GM18507 (cell line): ENCODE measurements around the gene KLHL1.

Experiments
- DNase-seq: peaks from one replicate; pipeline ENCODE4 v3.0.0; 2011; ENCODE audit warnings: low read depth; ENCODE audit not compliant: insufficient read length; ENCODE audit errors: extremely low spot score
- FAIRE-seq: peaks from 2 replicates; lab custom pipeline; 2011; peaks lifted over from hg19 to GRCh38; lab: Jason Lieb, UNC

KLHL1 gene

DNA sequence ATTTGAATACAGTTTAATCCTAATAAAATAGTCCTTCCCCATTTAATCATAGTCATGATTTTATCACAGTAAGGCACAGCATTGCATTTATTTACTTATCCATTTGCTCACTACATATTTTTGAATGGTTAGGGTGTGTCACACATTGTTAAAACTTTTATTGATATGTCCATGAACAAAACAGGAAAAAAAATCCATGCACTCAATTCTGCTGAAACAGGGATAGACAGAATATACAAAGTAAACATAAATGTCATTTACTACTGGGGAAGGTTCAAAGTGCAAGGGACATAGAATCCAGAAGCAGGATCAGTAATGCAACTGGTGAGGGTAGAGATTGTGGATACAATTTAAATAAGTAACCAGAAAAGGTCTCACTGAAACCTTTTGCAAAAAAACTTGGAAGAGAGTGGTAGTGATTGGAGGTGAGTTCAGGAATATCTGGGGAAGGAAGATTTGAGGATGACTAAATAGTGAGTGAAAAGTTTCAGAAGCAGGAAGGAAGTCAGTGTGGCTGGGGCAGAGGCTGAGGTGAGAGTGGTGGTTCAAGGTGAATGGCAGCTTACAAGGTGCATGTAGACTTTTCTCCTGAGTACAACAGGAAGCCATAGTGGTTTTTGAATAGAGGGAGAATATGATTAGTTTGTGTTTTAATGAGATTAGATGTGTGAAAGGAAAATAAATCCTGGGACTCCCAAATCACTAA lies 387.8 kb downstream of the KLHL1 start:
- no peak for DNase-seq
- FAIRE-seq, result no peak

DNA sequence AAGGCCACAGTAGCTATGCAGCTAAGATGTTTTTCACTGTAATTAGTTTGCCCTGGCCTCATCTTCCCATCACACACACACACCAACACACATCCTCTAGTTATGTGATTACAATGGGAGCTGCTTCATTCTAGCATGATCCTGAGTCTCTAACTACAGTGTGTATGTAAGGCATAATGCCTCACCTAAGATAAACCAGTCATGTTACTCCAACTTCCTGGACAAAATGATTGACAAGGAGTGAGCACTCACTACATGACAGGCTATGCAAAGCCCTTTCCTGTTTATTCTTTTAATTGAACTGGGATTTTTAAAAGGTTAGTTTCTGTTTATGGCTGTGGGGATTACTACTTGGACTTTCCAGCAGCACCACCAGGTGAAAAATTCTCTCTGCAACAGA lies 401.4 kb downstream of the KLHL1 start:
- no peak for DNase-seq
- FAIRE-seq, result no peak

DNA sequence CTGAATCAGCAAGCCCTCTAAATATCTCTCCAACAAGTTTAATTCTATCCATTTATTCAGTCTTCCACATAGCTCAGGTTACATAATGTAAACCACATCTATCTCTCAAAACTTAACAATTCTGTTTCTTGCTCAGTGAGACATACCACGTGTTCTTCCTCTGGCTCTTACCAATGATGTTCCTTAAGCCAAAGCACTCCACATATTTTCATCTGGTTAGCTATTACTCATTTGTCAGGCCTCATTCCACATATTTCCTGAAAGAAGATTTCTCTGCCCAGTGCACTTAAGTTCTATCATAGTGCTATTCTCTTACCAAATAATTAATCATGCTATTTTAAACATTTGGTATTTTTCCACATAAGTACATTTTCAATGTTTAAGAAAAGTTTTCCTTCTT lies 403.9 kb downstream of the KLHL1 start:
- no peak for FAIRE-seq
- no peak for DNase-seq

DNA sequence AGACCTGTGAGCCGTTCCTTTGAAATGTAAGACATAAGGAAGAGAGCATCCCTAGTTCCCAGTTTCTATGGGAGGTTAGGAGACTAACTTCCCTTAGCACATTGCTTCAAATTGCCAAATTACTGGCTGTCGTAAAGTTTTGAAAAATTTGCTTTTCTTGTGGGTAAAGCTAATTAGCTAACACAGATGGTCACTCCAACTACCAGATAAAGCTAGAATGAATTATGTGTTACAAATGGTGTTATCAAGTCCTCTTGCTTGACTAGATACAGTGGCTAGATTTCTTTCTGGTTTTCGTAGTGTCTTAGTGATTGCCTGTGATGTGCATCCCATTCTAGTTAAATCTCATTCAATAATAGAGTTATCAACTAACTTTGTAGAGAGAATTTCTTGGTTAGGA lies 417.3 kb downstream of the KLHL1 start:
- FAIRE-seq (no peak), DNase-seq (no peak)

DNA sequence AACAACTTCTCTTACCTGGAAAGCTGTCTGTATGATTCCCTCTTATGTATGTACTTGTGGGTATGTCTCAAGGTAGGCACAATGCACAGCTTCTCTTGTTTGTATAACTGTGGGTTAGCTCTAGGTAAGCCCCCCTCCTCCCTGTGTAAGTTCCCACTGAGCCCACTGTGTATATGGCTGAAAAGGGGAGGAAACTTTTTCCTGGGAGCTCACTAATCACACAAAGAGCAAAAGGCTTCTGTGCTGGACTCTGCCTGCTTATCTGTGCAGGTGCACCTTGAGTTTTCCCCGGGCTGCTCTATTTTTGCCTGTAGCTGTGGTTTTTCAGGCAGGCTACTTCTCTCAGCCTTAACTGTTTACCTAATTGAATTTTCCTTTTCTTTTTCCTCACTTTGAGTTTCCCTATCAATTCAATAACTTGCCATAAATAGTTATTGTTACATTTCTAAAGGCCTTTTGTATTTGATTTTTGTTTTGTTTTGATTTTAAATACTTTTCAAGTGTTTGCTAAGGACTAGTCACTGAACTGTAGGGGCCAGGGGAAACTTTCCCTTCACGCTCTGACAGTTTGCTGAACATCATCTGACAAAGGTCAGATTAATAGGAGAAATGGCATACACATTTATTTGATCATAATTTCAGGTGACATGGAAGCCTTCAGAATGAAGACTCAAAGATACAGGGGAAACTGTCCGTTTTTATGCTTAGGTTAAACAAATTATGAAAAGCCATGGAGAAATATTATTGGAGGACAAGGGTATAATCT lies 424.1 kb downstream of the KLHL1 start:
- FAIRE-seq, result no peak

DNA sequence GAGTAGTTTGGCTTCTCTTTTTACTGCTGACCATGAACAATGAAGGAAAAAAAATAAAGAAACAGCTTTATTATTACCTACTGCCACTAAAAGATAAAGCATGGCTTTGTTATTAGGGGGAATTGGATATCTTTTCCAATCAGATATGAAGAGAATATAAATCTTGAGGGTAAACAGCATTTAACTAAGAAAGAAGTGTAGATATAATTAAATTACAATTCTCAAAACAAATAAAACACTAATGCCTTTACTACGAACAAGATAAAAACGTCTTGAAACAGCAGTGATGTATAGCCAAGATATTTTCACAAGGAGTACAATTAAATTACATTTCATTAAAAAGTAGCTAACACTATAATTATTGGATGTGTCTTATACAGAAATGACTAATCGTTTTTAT lies 426.5 kb downstream of the KLHL1 start:
- no peak for FAIRE-seq

More for the DNA sequence above, 424.1 kb downstream of the KLHL1 start:
- no peak for DNase-seq

DNA sequence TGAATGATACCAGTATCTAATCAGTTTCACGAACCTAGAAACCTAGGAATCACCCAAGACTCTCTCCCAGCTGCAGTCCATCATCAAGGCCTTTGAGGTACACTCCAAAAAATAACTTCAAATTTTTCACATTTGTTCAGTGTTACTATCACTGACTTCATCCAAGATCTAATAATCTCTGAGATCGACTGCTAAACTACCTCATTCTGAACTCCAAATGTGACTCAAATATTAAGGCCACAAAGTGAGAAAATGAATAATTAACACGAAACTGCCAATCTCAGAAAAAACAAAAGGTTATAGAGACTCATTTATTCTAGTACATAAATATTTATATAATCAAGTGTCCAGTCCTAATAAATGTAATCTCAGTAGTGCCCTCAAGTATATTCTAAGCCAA lies 430.9 kb downstream of the KLHL1 start:
- FAIRE-seq, result no peak
- DNase-seq, result no peak

More for the DNA sequence above, 426.5 kb downstream of the KLHL1 start:
- no peak for DNase-seq

DNA sequence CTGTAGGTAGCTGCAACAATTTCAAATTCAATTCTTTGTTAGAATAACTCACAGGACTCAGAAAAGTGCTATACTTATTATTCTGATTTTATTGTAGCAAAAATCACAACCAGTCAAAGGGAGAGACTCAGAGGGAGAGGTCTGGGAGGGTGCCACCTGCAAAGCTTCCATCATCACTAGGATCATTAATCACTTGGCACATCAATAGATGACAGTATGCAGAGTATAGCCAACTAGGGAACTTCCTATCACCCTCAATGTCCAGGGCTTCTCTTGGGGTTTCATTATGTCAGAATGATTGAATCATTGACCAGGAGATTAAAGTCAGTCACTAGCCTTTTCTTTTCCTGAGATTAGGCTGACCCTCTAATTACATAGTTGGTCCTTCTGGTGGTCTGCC lies 432.0 kb downstream of the KLHL1 start:
- no peak for DNase-seq
- FAIRE-seq, result no peak

DNA sequence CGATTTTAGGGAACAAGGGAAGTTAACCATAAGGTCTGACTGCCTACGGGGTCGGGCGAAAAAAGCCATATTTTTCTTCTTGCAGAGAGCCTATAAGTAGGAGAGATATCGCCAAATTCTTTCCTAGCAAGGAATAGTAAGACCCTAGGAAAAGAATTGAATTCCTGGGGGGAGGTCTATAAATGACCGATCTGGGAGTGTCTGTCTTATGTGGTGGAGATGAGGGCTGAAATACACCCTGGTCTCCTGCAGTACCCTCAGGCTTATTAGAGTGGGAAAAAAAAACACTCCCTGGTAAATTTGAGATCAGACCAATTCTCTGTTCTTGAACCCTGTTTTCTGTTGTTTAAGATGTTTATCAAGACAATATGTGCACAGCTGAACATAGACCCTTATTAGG lies 448.1 kb downstream of the KLHL1 start:
- no peak for FAIRE-seq

DNA sequence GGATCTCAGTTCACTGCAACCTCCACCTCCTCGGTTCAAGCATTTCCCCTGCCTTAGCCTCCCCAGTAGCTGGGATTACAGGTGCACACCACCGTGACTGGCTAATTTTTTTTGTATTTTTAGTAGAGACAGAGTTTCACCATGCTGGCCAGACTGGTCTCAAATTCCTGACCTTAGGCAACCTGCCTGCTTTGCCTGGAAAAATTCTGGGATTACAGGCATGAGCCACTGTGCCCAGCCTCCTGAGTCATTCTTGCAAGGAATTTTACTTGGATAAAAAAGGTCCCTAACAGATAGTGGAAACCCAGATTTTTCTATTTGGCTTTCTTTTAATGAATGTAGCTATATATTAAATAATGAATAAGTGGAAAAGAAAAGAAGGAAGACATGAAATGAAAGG lies 450.6 kb downstream of the KLHL1 start:
- FAIRE-seq (no peak), DNase-seq (no peak)

More for the DNA sequence above, 448.1 kb downstream of the KLHL1 start:
- no peak for DNase-seq

DNA sequence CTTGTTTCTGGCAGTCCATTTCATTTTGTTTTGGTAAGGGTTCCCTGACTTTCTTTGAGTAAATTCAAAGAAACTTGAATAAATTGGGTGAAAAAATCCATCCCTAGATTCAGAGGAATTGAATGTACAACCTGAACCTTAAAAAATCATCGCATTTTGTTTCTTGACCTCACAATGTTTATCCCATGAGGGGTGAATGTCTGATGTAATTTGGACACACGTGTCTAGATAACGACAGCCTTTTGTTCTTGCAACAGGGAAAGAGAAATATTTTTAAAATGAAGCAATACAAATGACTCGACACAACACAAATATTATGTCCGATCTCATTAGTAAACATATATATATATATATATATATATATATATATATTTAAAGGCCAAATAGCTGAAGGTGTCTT lies 453.9 kb downstream of the KLHL1 start:
- no peak for DNase-seq
- no peak for FAIRE-seq
